ENCODE data around the gene MID1.
"Not testable (repeated sequence)": the region's sequence is repeated elsewhere in the genome, so short reads cannot be mapped to it uniquely, and the experiment has no call there.

- TF ChIP-seq TAF1, POLR2AphosphoS5, SPI1, POLR2A (IDR thresholded peaks at IDR 0.05; ENCODE audit: low read depth, low read length): not testable (repeated sequence)
Measured at GRCh38 chrX:10589787-10590186, 30.6 kb downstream of the MID1 start.
